LHCN-M2 (cell line): Measurements from ENCODE around the gene NAPEPLD. TPM values are rescaled to one million over a fixed set of nuclear protein-coding genes. Genes with fewer than 3 reads are reported as not detected.
A peak's percentile ranks its signal among the peaks of the same experiment; 100 is the strongest.
"Not testable (repeated sequence)": the region's sequence is repeated elsewhere in the genome, so short reads cannot be mapped to it uniquely, and the experiment has no call there.

ENCODE experiments used
- DNase-seq: peaks from one replicate; pipeline ENCODE4 v3.0.0-alpha.2; 2012; ENCODE audit warnings: low read depth
- total RNA-seq: library from RNA; depleted of rRNA; stranded (reverse); fragments of >200 nt; gene quantifications from 2 replicates; pipeline ENCODE4 v1.2.3, GENCODE V29; 2014

The NAPEPLD gene
- total RNA-seq, 1 experiment from 2014 or later, result 7.0 TPM

DNA sequence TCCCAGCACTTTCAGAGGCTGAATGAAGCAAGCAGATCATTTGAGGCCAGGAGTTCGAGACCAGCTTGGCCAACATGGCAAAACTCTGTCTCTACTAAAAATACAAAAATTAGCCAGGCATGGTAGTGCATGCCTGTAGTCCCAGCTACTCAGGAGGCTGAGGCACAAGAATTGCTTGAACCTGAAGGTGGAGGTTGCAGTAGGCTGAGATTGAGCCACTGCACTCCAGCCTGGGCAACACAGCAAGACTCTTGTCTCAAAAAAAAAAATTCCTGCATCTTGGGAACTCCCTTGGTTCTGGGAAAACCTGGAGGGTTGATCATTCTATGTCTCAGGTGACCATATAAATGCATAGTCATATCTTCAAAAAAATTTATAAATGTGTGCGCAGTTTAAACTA lies 4.1 kb downstream of the NAPEPLD start:
- not testable (repeated sequence) for DNase-seq

- no peak for DNase-seq
Measured at GRCh38 chr7:103143868-103144267, 5.0 kb downstream of the NAPEPLD start.

DNA sequence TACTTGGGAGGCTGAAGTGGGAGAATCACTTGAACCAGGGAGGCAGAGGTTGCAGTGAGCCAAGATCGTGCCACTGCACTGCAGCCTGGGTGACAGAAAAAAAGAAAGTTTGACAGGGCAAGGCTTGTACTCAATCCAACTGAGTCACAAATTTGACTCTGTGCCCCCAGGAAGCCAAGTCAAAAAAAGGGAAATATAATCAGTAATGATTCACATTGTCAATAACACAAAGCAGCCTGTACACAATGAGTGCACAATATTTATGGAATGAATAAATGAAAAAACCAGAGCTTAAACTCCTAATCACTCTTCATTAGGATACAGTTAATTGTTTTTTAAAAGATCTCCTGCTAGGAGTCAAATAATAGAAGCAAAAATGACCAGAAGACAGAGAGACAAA lies 6.4 kb downstream of the NAPEPLD start:
- DNase-seq, result no peak

DNA sequence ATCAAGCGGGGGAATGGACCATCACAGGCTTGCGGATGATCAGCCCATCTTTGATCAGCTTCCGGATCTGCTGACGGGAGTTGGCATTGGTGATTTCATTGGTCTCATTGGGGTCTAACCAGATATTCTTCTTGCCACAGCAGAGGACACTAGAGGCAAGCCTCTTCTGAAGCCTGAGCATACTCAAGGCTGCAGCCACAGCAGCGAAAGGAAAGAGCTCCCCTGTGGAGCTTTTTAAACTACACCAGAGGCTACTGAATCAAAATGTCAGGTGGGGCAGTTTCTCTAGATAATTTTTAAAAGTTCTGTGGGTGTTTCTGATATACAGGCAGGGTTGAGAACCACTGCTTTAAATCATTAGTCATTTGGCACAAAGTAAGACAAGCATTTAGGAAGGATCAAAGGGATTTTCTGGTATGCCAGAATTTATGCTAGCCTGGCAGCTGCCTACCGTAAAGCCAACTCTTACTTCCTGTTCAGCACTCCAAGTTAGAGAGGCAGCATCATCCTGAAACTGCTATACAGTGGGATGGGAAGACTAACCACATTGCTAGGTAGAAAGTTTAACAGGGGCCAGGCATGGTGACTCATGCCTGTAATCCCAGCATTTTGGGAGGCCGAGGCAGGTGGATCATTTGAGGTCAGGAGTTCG lies 7.0 kb downstream of the NAPEPLD start:
- DNase-seq, result peak; percentile 64

DNA sequence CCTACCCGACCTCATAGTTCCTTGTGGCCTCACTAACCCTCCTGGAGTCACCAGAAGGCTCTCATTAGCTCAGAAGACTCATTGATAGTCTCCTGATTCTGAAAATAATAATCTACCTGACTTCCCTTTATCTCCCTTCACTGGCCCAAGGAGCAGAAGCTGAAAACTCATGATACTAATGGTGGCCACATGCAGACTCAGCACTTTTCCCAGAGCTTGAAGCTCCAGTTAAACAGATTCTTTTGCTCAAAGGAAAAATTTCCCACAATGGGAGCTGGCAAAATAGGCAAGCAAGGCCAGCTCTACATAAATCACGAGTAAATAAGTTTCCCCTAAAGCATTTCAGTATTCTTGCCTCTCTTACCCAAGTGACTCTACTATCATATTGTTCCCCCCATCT lies 8.2 kb downstream of the NAPEPLD start:
- no peak for DNase-seq

DNA sequence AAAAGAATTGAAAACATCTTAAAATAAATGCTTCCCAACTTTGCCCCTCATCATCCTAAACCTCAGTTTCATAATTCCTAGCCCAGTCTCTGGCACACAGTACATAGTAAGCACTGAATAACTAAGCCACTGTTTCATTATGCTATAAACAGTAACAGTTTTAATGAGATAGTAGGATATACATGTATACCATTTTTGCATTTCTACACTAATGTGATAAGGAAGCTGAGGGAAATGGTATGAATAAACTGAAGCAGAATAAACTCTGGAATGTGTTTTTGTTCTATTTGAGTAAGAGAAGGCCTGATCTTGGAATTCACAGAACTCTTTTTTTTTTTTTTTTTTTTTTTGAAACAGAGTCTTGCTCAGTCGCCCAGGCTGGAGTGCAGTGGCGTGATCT lies 8.8 kb downstream of the NAPEPLD start:
- no peak for DNase-seq

DNA sequence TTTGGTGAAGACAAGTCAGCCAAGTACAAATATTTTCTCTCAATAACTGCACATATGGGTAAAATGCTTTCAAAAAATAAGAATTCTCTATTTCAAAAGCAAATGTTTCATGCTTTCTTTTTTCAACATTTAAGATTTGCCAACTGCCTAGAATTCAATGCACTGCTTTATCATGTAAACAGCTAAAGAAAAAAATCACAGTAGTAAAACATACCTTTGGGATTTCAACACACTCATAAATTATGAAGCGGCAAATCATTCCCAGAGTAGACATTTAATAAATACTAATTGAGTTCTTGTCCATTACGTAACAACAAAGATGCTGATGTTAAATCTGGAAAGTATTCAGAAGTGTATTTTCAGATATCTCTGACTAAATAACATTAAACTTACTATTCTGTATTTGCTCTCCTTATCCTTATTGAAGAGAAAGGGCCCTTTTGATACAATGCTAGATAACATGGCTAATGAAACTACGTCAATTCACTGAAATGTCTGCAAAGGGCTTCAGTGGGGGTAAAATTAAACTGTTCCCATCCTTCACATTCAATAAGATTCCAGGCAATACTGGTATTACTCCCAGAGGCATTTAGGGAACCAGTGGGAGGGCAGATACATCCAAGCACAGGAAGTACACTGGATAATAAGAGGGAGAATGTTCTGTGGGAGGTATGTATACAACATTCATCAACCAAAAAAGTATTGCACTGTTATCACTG lies 13.9 kb downstream of the NAPEPLD start:
- no peak for DNase-seq

- no peak for DNase-seq
Measured at GRCh38 chr7:103132995-103133688, 15.8 kb downstream of the NAPEPLD start.

- no peak for DNase-seq
Measured at GRCh38 chr7:103130901-103131624, 17.8 kb downstream of the NAPEPLD start.

- no peak for DNase-seq
Measured at GRCh38 chr7:103129702-103130549, 19.0 kb downstream of the NAPEPLD start.

- no peak for DNase-seq
Measured at GRCh38 chr7:103127006-103127405, 21.9 kb downstream of the NAPEPLD start.

- DNase-seq, result no peak
Measured at GRCh38 chr7:103124429-103124979, 24.4 kb downstream of the NAPEPLD start.

DNA sequence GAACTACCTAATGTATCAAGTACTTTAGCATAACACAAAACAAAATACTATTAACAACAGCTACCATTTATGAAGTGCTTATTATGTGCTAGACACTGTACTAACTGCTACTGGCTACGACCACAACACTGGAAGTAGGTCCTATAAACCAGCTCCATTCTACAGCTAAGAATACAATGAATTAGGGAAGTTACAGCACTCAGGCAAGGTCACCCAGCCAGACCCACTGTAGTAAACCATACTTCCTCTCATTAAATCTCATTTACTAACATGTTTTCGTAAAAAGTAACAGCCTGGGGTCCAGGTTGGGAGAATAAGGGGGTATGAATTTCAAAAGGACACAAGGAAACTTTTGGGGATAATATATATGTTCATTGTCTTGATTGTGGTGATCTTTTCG lies 25.4 kb downstream of the NAPEPLD start:
- no peak for DNase-seq

DNA sequence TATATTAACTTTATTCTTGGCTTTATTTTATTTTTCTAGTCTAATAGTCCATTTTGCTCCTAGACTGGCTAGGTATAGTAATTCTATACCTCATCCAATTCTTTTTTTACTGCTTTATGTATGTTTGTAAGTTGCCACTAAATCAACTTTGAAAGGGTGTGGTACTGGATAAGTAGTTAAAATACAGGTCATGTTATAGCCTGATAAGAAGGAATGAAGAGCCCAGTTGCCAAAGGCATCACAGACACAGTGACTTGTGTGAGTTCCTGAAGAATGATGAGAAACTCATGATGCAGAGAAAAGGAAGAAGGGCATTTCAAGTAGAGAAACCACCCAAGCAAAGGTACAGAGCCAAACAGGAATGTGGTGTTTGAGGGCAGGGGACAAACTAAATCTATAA lies 27.3 kb downstream of the NAPEPLD start:
- DNase-seq, result no peak

DNA sequence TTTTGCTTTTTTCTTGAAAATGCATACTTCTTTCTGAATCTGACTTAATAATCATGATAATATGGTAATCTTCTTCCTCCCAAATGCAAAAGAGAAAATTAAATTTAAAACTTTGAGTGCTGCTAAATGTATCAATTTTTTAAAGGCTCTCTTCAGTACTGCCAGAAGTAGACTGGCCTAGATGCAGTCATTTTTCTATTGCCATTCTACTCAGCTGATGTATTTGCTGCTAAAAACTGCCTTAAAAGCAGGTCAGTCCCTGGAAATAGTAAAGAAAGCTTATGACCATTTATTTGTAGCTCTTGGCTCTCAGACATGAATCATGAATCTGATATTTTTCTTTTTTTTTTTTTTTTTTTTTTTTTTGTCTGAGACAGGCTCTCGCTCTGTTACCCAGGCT lies 28.5 kb downstream of the NAPEPLD start:
- DNase-seq, result no peak

GRCh38 chr7:103119791-103120291 lies 29.1 kb downstream of the NAPEPLD start:
- DNase-seq, result no peak

GRCh38 chr7:103117465-103117864 lies 31.4 kb downstream of the NAPEPLD start:
- no peak for DNase-seq

DNA sequence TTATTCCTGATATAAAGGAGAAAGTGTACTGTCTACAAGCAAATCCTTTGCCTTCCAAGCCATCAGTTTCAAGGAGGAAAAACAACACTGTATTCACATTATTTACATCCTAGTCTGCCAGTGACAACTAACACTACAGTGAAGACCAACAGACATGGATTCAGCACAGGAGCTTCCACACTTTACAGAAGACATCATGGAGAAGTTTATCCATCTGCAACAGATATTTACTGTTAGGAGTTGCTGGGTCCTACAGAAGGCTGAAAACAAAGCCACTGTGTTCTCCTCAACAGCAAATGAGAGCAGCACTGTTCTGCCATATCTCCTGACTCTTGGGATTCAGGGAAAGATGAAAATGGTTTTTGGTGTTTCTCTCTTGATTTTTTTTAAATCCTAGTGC lies 31.9 kb downstream of the NAPEPLD start:
- DNase-seq, result no peak

DNA sequence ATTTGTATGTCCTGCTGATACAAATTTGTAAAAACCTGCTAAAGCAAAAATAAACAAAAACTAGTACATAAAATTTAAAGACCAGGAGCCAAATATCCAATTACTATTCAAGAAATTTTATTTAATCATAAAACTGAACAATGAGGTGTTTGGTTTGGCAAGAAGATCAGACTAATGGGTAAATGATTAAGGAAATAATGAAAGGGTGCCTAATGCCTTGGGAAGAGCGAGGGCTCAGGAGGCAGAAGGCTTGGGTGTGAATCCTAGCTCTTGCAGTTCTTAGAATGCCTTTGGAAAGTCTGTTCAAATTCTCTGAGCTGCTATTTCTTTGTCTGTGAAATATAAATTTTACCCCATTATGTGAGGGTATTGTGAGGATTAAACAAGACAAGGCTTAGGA lies 32.4 kb downstream of the NAPEPLD start:
- no peak for DNase-seq

- DNase-seq, result no peak
Measured at GRCh38 chr7:103115771-103116170, 33.1 kb downstream of the NAPEPLD start.

GRCh38 chr7:103114576-103115008 lies 34.3 kb downstream of the NAPEPLD start:
- DNase-seq, result no peak
